Muscle of arm (tissue), 12 donors: ENCODE data around the gene C11orf24. TPM values are rescaled to one million over a fixed set of nuclear protein-coding genes. Genes with fewer than 3 reads are reported as not detected.
"Not testable (repeated sequence)": the region's sequence is repeated elsewhere in the genome, so short reads cannot be mapped to it uniquely, and the experiment has no call there.

Experiments used
- DNase-seq: peaks from one replicate; pipeline ENCODE4 v3.0.0-alpha.2; 2013
- polyA plus RNA-seq, 12 donors: library from polyadenylated mRNA; unstranded; fragments of 120-200 nt; gene quantifications; one replicate each; pipeline ENCODE4 v1.2.1, GENCODE V29; 2013; ENCODE audit not compliant: insufficient read length in 12 of 12

Gene C11orf24
- polyA plus RNA-seq, 12 donors, result 20.9 to 47.8 (median 26.9) TPM; not detected in 1

DNA sequence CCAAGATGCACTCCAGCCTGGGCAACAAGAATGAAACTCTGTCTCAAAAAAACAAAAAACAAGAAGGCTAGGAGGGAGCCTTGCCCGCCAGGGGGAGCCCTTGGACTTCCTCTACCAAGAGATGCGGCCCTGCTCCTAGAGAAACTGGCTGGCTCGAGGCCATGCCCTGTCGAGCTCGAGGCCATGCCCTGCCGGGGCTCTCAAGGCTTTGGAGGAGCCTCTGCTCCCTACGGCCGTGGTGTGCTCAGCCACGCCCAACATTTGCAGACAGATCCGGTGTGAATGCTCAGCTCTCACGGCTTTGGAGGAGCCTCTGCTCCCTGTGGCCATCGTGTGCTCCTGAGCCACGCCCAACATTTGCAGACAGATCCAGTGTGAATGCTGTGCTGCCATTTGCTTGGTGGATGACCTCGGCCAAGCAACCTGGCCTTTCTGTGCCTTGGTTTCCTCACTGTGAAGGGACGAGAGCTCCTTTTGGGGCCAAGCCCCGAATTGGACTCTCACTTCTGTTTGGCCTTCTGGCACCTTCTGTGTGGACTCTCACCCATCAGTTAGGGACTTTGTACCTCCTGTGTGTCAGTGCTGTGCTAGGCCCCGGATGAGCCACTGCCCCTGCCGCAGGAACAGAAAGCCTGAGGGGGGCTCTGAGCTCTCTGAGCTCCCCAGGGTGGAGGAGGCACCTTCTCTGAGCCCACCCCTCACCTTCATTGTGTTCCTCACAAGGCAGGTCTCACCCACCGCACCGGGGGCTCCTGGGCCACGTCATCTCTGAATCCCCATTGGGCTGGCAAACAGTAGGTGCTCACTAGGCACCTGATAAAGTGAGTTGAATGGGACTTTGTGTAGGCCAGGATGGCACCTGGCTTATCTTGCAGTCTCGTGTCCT lies 14.1 kb downstream of the C11orf24 start:
- peak; percentile 90 for DNase-seq

DNA sequence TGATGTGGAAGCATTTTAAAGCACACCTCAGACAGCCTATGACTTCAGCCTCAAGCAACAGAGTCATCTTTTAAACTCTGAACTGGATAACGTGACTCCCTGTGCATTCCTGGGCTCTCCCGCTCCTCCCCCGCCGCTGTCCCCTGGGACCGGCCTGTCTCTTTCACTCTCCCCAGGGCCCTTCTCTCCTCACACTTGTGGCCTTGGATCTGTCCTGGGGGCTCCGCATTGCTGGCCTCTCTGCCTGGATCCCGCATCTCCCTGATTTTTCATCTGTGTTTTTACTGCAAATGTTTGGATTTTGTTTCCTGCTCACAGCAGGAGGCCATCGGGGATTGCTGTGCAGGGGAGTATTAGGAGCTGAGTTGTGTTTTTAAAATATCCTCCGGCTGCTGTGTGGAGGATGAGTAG lies 15.4 kb downstream of the C11orf24 start:
- DNase-seq, result no peak

DNA sequence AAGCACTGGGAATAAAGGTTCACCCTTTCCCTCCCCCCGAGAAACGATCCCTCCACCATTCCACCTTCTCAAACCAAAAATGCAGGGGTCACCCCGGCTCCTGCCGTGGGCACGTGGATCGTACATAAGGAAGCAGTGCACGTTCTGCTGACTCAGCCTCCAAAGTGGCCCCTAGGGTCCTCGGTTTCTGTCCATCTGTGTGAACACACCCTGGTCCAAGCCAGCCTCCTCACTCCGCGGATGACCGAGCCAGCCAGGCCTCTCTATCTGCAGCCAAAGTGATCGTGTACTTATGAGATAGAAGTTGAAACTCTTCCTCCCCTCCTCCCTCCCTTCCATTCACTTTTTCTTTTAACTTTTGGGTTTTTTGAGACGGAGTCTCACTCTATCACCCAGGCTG lies 16.2 kb downstream of the C11orf24 start:
- peak; percentile 42 for DNase-seq

DNA sequence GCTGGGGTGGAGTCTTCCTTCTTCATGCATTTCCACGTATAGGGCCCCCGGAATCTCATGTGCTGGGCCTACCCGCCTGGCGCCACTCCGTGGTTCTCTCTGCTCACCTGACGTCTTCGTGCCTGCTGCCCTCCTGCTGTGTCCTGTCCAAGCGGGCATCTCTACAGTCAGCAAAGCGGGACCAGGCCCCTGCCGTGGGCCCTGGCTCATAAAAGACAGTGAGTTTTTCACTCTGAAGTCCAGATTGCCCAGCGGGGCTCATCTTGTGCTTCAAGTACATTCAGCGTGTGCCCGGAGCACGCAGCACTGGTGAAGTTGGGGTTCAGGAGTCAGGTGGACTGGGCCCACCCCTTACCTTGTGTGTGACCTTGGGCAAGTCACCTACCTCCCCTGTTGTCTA lies 17.4 kb downstream of the C11orf24 start:
- DNase-seq, result no peak

DNA sequence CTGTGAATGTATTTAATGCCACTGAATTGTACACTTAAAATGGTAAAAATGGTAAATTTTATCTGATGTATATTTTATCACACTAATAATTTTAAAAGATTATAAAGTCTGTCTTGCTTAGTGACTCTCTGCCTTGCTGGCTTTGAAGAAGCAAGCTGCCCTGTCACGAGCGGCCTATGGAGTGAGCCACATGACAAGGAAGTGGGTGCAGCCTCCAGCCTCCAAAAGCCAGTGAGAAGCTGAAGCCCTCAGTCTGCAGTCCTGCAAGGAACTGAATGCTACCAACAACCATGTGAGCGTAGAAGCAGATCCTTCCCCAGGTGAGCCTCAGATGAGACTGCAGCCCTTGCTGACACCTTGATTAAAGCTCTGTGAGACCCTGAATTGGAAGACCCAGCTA lies 20.0 kb downstream of the C11orf24 start:
- DNase-seq, result no peak

DNA sequence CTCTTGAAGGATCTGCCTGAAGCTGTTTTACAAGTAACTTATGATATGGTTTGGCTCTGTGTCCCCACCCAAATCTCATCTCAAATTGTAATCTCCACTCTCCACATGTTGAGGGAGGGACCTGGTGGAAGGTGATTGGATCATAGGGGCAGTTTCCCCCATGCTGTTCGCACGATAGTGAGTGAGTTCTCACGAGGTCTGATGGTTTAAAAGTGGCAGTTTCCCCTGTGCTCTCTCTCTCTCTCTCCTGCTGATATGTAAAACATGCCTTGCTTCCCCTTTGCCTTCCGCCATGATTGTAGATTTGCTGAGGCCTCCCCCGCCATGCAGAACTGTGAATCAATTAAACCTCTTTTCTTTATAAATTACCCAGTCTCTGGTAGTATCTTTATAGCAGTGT lies 26.9 kb downstream of the C11orf24 start:
- DNase-seq, result not testable (repeated sequence)

DNA sequence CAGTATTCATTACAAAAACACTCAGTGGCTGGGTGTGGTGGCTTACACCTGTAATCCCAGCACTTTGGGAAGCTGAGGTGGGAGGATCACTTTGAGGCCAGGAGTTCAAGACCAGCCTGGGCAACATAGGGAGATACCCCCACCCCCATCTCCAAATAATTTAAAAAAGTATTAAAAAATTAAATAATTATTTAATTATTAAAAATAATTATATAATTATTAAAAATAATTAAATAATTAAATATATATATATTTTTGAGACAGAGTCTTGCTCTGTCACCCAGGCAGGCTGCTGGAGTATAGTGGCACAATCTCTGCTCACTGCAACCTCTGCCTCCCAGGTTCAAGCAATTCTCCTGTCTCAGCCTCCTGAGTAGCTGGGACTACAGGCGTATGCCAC lies 27.9 kb downstream of the C11orf24 start:
- not testable (repeated sequence) for DNase-seq

DNA sequence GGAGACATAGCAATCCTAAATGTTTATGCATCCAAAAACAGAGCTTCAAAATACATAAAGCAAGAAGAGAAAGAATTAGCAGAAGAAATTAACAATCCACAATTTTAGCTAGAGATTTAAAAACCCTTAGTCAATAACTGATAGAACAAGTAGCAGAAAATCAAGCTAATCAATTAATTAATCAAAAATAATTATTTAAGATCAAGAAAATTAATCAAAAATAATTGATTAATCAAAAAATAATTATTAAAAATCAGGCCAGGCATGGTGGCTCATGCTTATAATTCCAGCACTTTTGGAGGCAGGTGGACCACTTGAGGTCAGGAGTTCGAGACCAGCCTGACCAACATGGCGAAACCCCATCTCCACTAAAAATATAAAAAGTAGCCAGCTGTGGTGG lies 29.2 kb downstream of the C11orf24 start:
- no peak for DNase-seq

DNA sequence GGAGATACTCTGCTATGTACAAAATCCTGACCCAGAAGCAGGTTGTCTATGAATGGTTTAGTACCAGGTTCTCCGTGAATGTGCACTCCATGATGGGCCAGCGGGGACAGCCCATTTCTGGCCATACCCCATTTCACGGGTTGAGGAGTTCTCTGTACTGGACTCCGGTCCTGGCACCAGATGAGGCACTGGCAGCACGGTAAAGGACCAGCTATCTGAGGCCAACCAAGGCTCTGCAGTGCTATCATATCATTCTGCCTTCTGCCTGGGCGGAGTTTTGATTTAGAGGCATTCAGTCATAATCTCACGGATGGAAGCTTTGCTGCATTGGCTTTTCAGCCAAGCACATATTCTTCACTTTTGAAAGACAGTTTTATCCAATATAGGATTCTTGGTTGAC lies 40.2 kb downstream of the C11orf24 start:
- DNase-seq, result no peak

DNA sequence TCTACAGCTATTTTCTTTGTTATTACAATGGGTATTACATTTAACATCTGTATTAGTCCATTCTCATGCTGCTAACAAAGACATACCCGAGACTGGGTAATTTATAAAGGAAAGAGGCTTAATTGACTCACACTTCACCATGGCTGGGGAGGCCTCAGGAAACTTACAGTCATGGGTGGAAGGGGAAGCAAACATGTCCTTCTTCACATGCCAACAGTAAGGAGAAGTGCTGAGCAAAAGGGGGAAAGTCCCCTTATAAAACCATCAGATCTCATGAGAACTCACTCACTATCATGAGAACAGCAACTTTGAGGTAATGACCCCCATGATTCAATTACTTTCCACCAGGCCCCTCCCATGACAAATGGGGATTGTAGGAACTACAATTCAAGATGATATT lies 42.2 kb downstream of the C11orf24 start:
- DNase-seq, result no peak

DNA sequence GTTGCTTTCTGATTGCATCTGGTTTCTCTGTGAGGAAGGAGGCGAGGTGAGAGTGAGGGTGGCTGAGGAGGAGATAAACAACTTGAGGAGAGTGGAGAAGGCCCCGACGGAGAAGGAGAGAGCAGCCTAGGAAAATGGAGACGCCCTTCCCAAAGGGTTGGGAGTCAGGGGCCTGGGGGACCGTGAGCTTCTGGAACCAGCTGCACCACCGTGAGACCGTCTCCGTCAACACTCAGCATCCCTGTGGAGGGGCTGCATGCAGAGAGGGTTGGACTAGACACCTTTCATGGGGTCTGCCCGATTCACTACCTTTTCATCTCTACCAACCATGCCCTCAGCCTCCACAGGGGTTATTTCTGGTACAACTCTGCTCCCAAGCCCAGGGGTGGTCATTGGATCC lies 45.4 kb downstream of the C11orf24 start:
- DNase-seq, result no peak

DNA sequence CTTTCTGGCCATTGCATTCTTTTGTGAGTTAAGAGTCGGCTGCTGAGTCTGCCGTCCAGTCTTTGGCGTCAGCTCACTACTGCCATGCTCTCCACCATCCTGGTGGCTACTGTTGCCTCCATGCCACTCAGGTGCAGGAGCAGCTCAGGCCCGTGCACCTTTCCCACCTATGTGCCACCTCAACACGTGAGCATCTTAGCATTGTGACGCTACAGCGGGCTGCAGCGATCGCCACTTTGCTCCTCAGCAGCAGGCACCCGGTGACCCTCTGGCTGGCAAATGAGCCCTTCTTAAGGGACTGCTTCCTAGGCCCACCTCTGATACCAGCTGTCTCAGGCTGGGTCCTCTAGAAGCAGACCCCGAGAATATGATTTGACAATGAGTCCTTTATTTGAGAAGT lies 47.2 kb downstream of the C11orf24 start:
- DNase-seq, result no peak

DNA sequence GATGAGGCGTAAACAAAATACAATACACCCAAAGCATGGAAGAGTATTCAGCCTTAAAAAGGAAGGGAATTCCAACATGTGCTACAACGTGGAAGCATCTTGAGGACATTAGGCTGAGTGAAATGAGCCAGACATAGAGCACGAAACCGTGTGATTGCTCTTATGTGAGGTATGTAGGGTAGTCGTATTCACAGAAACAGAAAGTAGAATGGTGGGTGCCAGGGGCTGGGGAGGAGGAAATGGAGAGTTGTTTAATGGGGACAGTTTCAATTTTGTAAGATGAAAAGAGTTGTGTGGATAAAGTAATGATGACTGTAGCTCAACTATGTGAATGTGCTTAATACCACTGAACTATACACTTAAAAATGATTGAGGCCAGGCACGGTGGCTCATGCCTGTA lies 48.5 kb downstream of the C11orf24 start:
- no peak for DNase-seq

DNA sequence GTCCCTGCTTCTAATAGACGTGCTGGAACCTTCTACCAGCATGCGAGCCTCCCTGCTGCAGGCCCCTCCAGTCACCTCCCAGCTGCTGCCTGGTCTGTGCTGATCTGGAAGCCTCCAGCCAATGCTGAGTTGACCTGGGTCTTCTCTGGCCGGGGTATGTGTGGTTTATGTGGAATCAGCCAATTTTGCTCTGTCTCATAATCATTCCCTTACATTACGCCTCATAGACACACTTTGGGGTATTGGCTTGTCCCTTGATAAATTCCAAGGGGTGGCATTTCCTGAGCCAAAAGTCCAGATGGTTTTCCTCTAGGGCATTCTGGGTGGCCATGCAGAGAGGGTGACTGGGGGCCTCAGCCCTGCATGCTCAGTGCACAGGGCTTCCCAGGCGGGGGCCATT lies 50.4 kb downstream of the C11orf24 start:
- DNase-seq, result no peak

DNA sequence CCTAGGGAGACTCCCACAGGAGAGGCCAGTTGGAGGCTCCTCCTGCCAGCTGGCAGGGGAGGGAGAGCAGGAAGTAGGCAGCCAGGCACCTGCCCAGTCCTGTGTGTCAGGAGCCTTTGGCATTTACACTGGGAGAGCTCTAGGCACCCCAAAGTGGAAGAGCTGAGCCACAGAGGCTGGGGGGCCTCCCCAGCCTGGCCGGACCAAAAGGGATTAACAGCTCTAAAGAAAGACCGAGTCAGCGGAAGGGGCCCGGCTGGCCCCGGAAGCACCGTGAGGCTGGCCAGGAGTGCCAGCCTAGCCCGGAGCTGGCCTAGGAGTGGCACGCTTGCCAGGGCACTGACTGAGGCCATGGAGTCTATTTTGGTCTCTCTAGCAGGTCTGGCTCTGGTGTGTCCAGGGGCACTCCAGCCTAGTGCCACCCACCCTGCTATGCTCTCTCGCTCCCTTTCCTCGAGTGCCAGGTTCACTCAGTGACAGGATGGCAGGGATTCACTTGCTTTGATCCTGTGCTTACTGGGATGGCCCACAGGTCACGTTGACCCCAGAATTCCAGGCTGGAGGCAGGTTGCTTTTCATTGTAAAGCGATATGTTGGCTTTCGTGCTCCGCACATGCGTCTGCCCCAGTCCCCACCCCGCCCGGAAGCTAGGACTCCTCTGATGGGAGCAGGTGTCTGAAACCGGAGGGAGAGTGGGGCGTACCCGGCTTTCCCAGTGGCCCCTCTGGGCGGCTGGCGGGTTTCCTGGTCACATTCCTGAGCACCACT lies 55.4 kb downstream of the C11orf24 start:
- DNase-seq, result no peak

DNA sequence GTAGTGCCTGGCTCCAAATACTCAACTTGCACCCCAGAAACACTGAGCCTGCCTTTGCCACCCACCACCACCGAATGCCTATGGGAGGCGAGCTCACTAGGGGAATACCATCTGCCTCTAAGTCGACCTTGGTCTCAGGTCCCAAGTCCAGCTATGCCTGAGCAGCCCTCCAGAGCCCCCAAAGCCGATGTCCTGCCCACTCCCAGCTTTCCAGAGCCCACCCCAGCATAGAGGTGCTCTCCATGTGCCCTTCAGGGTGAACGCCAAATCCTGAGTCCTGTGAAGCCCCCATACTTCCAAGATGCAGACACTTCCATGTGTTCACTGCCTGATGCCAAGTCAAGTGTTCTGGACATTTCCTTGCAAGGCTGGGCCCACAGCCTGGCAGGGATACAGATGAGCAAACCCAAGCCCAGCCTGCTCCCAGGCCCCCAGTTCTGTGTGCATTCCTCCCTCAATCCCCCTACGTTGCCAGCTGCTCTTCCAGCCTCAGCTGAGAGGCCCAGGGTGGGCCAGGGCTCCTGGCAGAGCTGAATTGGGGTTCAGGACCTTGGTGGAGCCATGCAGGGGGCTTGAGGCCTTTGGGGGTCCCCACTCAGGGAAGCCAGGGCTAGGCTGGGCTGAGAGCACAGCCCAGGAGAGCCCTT lies 56.1 kb downstream of the C11orf24 start:
- DNase-seq, result no peak

DNA sequence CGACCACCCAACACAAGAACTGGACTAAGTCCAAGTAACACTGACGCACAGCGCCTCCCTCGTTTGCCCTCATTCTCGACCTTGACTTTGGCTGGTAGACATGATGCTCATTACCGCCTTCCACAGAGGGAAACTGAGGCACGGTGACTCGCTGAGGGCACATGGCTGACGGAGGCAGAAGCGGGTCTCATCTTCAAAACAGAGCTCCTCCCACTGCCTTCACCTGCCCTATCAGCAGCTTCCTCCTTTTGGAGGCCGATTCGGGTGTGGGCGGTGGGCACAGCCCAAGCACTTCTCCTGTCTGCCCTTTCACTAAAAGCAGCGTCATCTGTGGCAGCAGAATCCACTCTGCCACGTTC lies 56.7 kb downstream of the C11orf24 start:
- no peak for DNase-seq

DNA sequence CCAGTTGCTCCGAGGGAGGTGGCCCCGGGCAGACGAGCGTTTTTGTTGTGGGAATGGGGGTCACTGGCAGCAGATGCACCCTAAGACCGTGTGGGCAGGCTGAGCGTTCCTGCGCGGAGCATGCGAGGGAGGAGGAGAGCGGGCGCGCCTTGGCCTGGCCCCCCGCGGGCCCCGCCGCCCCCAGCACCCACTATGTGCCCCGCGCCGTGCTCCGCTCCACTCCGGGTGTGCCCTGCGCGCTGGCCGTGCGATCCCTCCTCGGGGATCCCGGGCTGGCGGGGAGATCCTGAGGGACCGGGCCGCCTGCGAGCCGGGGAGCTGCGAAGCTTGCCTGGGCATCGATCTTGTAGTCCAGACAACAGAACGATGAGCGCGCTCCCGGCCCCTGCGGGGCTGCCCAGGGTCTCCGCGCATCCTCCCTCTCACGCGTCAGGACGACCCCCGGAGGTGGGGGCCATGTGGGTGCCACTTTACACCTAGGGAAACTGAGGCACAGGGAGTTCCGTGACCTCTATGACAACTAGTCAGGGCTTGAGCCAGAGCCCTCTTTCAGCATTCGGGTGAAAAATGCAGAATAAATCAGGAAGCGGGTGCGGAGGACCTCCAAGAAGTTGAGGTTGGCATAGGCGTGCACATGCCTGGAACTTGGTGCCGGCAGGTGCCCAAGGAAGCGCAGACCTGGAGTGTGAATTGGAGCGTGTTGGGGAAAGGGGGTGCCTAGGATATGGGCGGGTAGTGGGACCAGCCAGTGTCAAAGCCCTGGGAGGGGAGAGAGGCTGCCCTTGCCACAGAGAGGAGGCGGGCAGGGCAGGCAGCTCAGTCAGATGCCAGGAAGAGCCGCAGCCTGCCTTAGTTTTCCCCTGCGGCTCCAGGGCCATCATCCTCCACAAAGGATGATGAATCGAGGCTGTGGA lies 57.3 kb downstream of the C11orf24 start:
- DNase-seq, result no peak

DNA sequence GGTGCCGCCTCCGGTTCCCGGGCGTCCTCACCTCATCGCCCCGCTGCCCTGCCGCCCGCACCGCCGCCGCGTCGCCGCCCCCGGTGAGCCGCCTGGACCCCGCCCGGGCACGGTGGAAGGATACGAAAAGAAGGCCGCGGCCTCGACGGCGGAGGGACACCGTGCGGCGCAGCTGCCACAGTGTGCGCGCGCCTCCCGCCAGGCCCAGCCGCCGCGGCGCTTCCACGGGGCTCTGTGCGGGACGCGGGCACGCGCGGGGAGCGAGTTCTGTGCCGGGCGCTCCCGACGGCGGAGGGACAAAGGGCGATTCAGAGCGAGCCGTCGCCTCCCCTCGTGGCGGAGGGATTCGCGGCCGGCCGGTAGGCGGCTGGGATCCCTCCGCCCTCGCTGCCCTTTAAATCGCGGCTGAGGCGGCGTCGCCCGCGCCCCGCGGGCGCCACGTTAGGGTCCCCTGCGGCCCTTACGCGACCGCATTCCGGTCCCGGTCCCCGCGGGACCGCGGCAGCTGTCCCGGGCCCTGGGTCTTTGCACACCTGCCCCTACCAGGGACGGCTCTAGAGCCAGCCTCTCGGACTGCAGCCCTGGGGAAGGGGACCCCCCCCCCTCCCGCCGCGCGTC lies 58.1 kb downstream of the C11orf24 start:
- peak; percentile 90 for DNase-seq

DNA sequence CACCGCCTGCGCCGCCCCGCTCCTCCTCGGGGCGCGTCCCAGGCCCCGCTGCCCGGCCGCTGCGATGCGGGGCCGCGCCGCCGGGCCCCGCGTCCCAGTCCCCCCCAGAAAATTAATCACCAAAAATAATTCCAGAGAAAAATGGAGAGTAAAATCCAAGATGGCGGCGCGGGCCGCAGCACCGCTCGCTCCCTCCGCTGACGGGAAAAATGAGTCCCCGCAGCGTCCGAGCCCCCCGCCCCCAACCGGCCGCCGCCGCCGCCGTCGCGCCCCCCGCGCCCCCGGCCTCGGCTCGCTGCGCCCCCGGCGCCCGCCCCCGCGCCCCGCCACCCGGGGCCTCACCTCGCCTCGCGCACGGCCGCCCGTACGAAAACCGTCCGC lies 58.6 kb downstream of the C11orf24 start, which contains the start of gene KMT5B:
Gene KMT5B (minus strand): TSS at position 162 of the 381 bp plus-strand sequence. CDS start 23,220 bp downstream, outside the sequence.
- peak; percentile 81 for DNase-seq
